Midbrain (tissue), 1 donor: ENCODE measurements around the gene AKT1.

ENCODE experiments used
- DNase-seq: peaks from one replicate; lab custom pipeline; 2025; lab: John Stamatoyannopoulos, UW

The AKT1 gene

DNA sequence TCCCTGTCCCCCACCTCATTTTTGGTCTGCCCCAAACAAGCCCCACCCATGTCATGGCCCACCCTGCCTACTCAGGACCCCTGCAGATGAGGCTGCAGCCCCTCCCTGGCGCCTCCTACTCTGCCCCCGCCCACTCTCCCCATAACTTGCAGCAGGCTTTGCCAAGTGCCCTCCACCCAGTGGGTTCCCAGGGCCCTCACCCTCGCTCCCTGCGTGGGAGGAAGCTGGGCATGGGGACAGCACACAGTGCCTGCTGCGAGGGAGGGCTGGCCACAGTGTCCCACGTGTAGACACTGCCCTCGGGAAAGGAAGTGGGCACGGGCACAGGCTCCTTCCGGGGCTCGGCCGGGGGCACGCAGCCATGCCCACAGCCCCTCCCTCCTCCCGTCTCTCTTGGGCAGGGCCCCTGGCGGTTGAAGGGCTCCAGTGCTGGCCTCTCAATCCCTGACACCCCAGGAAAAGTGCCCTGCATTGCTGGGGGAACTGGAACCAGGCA lies 9.4 kb downstream of the AKT1 start:
- DNase-seq, result no peak

DNA sequence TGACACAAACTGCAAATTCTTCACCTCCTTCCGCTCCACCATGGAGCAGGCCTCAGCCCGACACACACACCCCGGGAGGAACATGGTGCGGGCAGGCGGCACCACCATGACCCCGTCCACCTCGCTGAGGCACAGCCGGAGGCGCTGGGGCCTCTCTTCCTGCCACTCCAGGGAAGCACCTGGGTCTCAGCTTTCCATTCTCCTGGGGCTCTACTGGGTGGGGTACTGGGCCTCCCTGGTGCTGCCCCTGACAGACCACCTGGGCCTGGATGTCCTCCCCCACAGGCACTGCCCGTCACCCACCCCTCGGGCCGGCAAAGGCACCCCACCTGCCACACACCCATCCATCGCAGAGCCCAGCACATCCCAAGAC lies 9.9 kb downstream of the AKT1 start:
- no peak for DNase-seq

DNA sequence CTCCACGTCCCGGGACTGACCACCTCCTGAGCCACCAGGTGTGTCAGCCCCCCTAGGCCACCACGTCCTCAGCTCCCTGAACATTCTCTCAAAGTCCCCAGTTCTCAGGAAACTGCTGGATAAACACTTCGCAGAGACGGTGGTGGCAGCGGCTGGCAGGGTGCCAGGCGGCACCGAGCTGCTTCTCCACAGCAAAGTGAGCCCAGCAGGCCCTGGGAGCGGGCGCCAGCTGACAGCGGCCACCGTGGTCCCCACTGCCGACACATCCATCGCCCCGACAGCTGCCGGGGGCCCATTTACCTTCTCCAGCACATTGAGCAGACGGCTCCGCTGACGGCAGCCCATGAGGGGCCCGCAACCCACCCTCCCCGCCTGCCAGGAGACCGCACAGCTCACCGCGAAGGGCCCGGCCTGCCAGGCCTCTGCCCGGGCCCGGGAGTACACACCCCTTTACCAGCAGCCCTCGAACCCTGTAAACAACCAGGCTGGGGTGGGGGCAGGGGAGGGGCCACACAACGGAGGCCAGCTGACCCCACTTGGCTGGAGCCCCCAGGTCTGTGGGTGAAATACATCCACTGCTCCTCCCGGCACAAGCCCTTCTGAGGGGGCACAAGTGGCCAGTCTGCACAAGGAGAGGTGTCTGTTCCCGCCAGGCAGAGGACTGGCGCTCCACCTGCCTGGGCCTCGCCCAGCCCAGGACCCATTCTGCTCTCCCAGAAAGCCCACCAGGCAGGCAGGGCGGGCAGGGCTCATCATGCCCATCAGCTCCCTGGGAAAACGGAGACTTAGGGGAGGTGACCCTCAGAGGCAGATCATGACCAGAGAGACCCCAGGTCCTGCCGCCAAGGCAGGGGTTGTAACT lies 10.5 kb downstream of the AKT1 start:
- no peak for DNase-seq

DNA sequence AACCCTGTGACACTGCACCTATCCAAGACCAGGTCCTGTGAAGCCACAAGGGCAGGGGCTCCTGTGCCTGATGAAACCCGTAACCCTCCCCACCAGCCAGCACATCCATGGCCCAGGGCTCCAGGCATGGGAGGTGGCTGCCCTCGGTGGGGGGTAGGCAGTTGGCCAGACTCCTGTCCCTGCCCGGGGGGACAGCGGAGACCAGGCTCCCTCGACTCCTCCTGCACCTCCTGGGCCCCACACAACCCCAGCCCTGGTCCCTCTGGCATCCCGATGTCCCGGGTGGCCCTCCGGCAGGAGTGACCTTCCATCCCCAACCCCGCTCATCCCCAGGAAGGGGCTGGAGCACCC lies 11.4 kb downstream of the AKT1 start:
- no peak for DNase-seq

DNA sequence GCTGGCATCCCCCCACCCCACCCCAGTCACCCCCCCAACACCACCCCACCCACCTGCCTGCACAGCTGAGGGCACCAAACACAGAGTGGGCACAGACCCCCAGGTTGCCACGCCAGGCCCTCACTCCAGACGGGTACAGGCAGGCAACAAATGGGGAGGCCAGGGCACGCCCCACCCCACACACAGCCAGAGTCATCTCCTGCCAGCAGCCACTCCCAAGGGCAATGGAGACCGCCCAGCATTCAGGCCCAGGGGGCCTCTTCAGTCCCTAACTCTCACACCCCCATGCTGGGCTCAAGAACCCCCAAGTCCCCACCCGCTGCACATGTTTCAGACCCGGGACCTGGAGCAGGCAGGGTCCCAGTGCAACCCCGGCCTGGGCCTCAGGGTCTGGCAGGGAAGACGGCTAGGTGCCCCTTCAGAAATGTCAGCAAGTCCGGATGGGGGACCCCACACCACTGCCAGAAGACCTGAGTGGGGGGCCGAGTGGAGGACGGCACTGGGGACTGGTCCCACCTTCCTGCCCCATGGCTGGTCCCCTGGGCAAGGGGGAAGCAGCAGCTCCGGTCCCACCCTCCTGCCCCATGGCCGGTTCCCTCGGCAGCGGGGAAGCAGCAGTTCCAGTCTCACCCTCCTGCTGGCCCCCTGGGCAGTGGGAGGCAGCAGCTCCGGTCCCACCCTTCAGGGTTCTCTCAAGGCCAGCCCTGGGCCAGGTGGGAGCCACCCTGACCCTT lies 11.9 kb downstream of the AKT1 start:
- DNase-seq, result no peak

DNA sequence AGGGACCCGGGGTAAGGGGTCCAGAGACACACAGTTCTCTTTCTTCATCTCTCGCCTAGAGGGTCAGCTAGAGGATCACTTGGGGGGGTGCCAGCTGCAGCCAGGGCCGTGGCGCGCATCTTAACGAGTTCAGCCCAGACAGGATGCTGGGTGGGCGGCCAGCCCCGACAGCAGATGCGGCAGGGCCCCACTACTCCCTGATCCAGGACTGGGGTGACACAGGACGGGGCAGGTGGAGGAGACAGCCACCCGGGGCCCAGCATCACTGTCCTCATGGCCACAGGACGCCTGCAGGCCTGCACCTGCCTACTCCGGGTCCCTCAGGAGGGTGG lies 12.8 kb downstream of the AKT1 start:
- DNase-seq, result no peak

DNA sequence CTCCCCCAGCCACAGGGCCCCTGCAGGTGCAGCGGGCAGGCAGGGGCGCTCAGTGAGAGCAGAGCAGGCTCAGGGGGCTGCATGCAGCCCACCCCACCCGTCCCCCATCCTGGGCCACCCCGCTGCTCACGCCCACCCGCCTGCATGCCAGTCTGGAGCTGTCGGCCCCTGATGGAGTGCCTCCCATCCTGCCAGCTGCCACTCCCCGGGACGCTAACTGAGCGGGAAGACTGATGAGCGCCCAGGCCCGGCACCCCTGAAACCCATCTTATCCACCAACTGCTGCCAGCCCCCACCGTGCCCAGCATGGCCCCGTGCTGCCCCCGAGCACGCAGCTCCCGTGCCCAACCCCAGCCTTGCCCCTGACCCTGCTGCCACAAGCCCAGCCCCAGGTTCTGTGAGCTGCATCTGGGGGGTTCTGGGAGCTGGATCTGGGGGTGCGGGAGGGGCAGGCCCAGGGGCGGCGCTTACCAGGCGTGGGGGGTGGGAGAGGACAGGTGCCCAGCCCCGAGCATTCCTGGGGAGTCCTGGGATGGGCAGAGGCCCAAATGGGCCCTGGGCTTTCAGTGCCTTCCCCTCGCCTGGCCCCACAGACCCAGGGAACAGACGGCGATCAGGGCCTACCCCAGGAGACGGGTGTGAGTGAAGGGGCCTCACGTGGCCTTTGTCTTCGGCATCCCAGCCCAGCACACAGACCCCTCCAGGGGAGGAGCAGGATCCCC lies 13.3 kb downstream of the AKT1 start:
- no peak for DNase-seq

DNA sequence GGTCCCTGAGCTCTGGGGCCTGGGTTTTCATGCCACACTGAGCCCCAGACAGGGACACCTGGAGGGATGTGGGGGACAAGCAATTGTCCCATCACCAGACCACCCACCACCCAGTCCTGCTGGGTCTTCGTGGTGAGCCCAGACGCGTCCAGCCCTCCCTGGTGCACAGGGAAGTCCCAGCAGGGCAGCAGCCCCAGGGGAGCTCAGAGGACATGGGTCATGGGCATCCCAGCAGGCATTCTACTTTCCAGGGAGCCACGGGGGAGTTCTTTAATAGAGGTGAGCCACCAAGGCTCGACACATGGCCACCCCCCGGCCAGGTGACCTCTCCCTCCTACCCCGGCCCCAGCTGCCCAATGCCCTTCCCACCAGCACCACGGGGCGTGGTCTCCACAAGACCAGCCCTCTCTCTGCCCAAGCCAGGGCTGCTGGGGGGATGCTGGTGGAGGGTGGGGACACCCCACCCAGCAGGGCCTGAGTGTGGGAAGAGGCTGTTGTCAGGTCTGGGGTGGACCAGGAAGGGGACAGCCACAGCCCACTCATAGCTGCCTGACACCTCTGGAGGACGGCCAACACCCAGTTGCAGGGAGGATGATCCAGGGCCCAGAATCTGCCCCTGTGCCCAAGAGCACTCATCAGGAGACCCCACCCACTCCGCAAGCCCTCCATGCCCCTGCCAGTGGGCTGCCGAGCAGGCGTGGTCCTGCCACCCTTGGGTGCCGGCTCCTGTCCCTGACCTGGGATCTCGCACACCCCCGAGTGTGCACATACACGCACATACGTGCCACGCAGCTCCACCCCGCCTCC lies 14.1 kb downstream of the AKT1 start:
- DNase-seq, result no peak

DNA sequence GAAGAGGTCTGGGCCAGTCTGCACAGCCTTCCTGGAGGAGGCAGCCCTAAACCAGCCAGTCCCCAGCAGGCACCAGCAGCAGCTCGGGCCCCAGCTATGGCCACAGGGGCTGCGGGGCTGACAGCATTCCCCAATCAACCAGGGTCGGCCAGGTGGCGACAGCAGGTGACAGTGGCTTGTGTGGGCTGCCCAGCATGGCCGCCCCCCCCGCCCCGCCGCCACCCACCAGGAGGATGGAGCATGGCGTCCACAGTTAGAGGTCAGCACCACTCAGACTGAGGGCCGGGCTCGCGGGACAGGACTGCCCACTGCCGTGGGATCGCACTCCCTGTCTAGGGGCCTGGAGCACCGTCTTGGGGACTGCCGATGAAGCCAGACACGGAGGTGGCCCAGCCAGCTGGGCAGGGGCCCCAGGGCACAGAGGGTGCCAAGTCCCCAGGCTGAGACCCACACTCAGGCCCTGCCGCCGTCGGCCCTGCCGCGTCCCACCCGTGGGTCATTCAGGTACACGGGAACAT lies 15.0 kb downstream of the AKT1 start:
- DNase-seq, result no peak

DNA sequence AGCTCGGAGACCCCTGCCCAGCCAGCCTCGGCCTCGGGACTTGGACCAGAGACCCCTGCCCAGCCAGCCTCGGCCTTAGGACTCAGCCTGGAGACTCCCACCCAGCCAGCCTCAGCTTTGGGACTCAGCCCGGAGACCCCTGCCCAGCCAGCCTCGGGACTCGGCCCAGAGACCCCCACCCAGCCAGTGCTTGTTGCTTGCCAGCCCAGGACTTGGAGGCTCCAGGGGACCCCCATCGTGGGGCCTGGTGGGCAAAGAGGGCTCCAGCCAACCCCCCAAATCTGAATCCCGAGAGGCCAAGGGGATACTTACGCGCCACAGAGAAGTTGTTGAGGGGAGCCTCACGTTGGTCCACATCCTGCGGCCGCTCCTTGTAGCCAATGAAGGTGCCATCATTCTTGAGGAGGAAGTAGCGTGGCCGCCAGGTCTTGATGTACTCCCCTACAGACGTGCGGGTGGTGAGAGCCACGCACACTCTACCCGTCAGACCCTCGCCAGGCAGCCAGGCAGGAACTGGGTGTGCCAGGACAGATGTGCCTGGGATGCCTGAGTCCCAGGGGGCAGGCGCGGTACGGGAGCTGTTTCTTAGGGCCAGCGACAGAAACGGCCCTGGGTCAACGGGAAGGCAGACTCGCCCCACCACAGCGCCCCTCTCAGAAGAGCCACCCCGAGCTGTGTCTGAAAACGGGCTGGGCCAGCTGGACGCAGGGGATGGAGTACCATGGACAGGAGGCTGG lies 15.6 kb downstream of the AKT1 start:
- no peak for DNase-seq

DNA sequence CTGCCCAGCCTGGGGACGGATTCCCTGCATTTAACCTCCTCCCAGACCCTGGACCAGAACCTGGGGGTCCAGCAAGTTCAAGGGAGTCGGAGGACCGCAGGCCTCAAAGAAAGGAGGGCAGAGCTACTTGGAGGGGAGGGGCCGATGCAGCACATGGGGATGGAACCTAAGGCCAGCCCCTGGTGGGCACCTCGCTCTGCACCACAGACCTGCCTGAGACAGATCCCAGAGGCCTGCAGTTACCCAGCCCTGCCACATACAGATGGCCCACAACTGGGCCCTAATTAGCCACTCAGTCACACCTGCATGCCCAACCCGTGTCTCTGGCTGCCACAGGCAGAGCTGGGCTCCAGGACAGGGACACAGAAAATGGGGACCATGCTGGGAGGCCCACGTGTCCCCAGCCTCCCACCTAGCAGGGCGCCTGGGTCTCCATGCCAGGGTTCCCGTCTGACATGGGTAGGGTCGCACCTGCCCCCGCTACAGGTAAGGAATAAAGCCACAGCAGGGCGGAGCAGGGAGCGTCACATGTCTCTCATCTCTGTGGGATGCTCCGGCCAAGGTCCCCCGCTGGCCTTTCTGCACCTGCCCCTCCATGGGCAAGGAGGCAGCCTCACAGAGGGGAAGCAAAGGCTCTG lies 16.7 kb downstream of the AKT1 start:
- no peak for DNase-seq

DNA sequence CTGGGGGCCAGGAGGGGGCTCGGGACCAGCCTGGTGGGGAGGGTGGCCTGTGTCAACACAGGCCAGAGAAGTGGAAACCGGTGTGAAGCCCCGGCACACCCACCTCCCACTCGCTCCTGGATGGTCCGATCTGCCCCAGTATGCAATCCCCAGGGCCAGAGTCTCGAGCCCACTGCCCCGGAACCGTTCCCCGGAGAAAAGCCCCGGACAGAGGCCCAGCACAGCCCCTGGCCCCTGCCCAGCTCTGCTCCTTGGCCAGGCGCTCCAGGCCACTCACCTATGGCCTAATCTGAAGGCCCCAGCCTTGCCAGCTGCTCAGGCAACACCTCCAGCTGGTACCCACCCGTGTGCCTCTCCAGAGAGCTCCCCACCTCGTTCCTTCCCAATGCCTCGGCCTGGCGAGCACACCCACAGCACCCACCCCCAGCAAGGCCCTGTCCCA lies 17.7 kb downstream of the AKT1 start:
- no peak for DNase-seq

DNA sequence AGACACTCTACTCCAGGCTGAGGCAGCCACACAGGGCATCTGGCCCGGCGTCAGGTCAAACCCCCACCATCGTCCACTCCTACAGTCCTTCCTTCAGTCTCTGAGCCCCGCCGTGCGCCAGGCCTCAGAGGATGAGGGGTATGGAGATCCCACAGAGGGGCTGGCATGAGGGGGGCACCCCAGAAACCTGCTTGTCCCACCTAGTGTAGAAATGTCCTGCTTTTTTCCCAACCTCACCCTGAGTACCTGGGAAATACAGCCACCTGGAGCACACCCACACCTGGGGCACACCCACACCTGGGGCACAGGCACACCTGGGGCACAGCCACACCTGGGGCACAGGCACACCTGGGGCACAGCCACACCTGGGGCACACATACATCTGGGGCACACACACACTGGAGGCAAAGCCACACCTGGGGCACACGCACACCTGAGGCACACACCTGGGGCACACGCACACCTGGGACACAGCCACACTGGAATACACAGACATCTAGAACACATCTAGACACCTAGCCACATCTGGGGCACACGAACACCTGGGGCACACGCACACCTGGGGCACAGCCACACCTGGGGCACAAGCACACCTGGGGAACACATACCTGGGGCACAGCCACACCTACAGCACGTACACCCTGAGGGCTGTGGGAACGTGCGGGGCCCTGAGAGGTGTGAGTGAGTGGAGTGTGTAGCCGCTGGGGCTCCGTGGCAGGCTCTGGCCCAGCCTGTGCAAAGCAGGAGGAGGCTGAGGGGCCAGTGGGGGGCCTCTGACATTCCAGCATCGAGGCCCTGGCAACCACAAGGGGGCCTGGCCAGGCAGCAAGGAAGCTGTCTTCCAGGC lies 18.4 kb downstream of the AKT1 start:
- no peak for DNase-seq

DNA sequence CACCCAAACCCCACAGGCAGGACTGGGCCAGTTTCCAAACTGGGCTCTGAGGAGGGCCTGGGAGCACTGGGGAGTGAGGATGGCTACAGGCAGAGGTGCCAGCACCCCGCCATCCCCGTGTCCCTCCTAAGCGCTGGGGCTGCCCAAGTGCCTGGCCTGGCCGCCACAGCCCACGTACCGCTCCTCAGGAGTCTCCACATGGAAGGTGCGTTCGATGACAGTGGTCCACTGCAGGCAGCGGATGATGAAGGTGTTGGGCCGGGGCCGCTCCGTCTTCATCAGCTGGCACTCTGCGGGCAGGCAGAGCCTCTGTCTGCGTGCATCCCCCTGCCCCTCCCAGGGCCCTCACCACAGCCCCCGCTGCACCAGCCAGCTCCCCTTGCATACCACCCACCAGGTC lies 19.1 kb downstream of the AKT1 start:
- no peak for DNase-seq

DNA sequence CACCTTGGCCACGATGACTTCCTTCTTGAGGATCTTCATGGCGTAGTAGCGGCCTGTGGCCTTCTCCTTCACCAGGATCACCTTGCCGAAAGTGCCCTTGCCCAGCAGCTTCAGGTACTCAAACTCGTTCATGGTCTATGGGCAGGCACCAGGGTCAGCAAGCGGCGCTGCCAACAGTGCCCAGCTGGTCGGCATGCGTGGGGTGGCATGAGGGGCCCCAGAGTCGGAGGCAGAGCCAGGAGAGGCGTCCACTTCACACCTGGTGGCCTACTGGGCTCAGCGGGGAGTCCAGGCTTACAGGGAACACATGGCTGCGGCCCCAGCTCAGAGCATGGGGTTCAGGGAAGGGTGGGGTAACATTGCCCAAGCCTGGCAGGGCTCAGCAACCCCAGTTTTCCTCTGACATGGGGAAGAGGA lies 20.5 kb downstream of the AKT1 start:
- no peak for DNase-seq

DNA sequence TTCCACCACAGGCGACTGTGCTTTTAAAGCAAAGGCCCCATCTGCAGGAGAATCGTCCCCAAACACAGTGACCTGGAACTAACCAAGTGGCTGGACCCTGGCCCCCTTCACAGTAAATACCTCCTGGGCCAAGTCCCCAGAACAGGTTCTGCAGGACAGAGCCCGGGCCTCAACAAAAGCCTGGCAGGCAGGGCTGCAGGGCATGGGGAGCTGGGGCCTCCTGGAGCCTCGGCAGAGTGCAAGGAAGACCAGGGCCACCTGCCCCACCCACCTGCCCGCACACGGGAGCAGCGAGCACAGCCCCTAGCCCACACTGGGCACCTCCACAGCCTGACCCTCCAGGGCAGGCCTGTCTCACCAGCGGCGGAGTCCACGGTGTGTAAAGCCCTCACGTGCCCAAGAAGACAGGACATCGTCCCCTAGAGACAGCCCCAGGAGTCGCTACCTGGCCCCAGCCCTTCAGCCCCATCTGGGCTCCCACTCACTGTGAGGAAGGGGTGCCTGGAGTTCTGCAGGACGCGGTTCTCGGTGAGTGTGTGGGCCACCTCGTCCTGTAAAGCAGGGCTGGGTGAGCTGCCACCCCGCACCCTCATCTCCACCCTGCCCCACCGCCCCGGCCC lies 21.0 kb downstream of the AKT1 start:
- no peak for DNase-seq

DNA sequence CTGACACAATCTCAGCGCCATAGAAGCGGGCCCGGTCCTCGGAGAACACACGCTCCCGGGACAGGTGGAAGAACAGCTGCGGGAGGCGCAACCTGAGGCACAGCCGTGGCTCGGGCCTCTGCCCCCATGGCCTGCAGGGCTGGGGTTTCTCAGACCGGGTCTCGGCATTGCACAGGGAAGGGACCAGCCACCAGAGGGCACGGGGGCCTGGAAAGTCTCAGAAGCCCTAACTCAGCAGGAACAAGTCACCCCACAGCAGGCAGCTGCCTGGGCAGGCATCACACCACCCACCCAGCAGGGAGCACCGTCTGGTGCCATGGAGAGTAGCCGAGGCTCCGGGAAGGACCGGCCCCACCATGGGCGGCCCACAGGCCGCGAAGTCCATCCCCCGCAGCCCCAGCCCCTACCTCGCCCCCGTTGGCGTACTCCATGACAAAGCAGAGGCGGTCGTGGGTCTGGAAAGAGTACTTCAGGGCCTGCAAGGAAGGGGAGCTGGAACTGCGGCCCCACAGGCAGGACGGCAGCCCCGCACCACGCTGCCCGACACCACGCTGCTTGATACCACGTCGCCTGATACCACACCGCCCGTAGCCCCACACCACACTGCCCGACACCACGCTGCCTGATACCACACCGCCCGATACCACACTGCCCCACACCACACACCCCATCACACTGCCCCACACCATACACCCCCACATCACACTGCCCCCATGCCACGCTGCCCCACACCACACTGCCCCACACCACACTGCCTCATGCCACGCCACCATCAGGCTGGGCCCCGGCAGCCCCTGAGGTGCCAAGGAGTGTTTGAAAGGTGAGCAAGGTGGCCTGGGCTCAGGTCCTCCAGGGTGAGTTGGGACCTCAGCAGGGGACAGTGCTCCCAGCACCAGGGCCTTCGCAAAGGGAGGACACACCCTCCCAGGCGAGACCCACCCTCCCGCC lies 21.8 kb downstream of the AKT1 start:
- no peak for DNase-seq
